Lower leg skin (tissue), 3 donors: ENCODE results near the gene RBMS2.

Source experiments
- POLR2A ChIP-seq, 2 donors: fragments of 450-650 bp; IDR thresholded peaks; one replicate each; pipeline ENCODE4 v1.6.1; 2016 to 2017; ENCODE audit warnings: antibody characterized with exemption in 2 of 2, mild to moderate bottlenecking in 1 of 2, moderate library complexity in 1 of 2
- TF ChIP-seq, protein P1 (sequence below), 3 donors: fragments of 450-650 bp; IDR thresholded peaks; one replicate each; pipeline ENCODE4 v1.5.1; 2016; ENCODE audit warnings: antibody characterized with exemption in 3 of 3, mild to moderate bottlenecking in 3 of 3, moderate library complexity in 2 of 3

DNA sequence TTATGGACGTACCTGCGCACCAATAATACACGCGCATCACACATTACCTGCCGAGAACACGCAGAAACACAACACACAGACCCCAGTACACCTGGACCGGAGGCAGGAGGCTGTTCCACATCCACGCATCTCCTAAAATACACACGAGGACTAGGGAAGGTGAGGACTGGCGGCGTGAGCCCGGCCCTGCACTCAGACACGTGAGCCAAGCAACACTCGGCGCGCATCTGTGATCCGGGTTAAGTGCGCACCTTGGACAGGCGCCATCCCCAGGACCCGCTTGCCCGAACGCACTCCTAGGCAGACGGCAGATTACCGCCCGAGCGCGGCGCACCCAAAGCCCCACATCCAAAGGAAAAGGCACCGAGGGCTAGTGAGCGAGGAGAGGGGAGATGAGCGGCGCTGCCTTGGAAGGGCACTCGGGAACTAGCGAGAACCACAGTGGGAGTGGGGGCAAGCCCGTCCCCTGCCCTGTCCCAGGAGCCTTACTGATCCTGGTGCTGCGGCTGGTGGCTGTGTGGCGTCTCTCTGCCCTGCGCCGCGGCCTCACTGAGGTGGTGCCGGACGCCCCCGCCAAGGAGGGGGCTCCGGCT is 34.1 kb upstream of the RBMS2 start:
- TF ChIP-seq, protein P1, sequence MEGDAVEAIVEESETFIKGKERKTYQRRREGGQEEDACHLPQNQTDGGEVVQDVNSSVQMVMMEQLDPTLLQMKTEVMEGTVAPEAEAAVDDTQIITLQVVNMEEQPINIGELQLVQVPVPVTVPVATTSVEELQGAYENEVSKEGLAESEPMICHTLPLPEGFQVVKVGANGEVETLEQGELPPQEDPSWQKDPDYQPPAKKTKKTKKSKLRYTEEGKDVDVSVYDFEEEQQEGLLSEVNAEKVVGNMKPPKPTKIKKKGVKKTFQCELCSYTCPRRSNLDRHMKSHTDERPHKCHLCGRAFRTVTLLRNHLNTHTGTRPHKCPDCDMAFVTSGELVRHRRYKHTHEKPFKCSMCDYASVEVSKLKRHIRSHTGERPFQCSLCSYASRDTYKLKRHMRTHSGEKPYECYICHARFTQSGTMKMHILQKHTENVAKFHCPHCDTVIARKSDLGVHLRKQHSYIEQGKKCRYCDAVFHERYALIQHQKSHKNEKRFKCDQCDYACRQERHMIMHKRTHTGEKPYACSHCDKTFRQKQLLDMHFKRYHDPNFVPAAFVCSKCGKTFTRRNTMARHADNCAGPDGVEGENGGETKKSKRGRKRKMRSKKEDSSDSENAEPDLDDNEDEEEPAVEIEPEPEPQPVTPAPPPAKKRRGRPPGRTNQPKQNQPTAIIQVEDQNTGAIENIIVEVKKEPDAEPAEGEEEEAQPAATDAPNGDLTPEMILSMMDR (IDR thresholded peaks at IDR 0.05): no peak
- TF ChIP-seq POLR2A (IDR thresholded peaks at IDR 0.05): no peak
